ENCODE results near the gene IL36G.

The IL36G gene

GRCh38 chr2:112972423-112973086, 5.3 kb upstream of the IL36G start:
- no peak for DNase-seq (ENCODE audit: low spot score)

GRCh38 chr2:112973156-112973555, 4.7 kb upstream of the IL36G start:
- no peak for DNase-seq (ENCODE audit: low spot score)

GRCh38 chr2:112979731-112980130, 1.9 kb downstream of the IL36G start:
- no peak for DNase-seq (ENCODE audit: low spot score)

- no peak for DNase-seq (ENCODE audit: low spot score)
Observed at GRCh38 chr2:112980537-112980936, 2.7 kb downstream of the IL36G start.

GRCh38 chr2:112985090-112985489, 7.3 kb downstream of the IL36G start:
- DNase-seq (ENCODE audit: low spot score), result no peak

GRCh38 chr2:112989611-112990010, 11.8 kb downstream of the IL36G start:
- no peak for DNase-seq (ENCODE audit: low spot score)

GRCh38 chr2:112993831-112994230, 16.0 kb downstream of the IL36G start:
- no peak for DNase-seq (ENCODE audit: low spot score)

- no peak for DNase-seq (ENCODE audit: low spot score)
Observed at GRCh38 chr2:112994648-112995047, 16.8 kb downstream of the IL36G start.

GRCh38 chr2:112995346-112995920, 17.6 kb downstream of the IL36G start:
- no peak for DNase-seq (ENCODE audit: low spot score)

- no peak for DNase-seq (ENCODE audit: low spot score)
Observed at GRCh38 chr2:112996635-112997034, 18.8 kb downstream of the IL36G start.

- no peak for DNase-seq (ENCODE audit: low spot score)
Observed at GRCh38 chr2:112997151-112997550, 19.3 kb downstream of the IL36G start.

GRCh38 chr2:113000436-113000835, 22.6 kb downstream of the IL36G start:
- no peak for DNase-seq (ENCODE audit: low spot score)

- DNase-seq (ENCODE audit: low spot score), result no peak
Observed at GRCh38 chr2:113002677-113003076, 24.9 kb downstream of the IL36G start.

- no peak for DNase-seq (ENCODE audit: low spot score)
Observed at GRCh38 chr2:113005030-113005509, 27.3 kb downstream of the IL36G start, which contains the start of gene IL36A. TSS of gene IL36A (plus strand) at chr2:113005459. CDS start at chr2:113005872, 413 bp downstream.

- no peak for DNase-seq (ENCODE audit: low spot score)
Observed at GRCh38 chr2:113007250-113007649, 29.4 kb downstream of the IL36G start.

- DNase-seq (ENCODE audit: low spot score), result no peak
Observed at GRCh38 chr2:113009622-113010021, 31.8 kb downstream of the IL36G start.

- no peak for DNase-seq (ENCODE audit: low spot score)
Observed at GRCh38 chr2:113010088-113010487, 32.3 kb downstream of the IL36G start.

- DNase-seq (ENCODE audit: low spot score), result no peak
Observed at GRCh38 chr2:113011108-113011507, 33.3 kb downstream of the IL36G start.

GRCh38 chr2:113012436-113013335, 34.9 kb downstream of the IL36G start:
- no peak for DNase-seq (ENCODE audit: low spot score)

- no peak for DNase-seq (ENCODE audit: low spot score)
Observed at GRCh38 chr2:113013336-113013661, 35.5 kb downstream of the IL36G start.

GRCh38 chr2:113014067-113014466, 36.3 kb downstream of the IL36G start:
- DNase-seq (ENCODE audit: low spot score), result no peak

- no peak for DNase-seq (ENCODE audit: low spot score)
Observed at GRCh38 chr2:113015042-113015441, 37.2 kb downstream of the IL36G start.

GRCh38 chr2:113015655-113016054, 37.8 kb downstream of the IL36G start:
- DNase-seq (ENCODE audit: low spot score), result no peak
